Cortex of kidney (tissue), 1 donor: ENCODE results near the gene TNS1.

Experiments
- DNase-seq: peaks from one replicate; lab custom pipeline; 2025; lab: John Stamatoyannopoulos, UW

Gene TNS1

GRCh38 chr2:217929757-217930707, 72.8 kb downstream of the TNS1 start:
- DNase-seq = no peak

- DNase-seq = no peak
Measured at GRCh38 chr2:217929272-217929671, 73.5 kb downstream of the TNS1 start.

GRCh38 chr2:217928324-217929181, 74.2 kb downstream of the TNS1 start:
- DNase-seq = no peak

GRCh38 chr2:217927601-217928323, 75.0 kb downstream of the TNS1 start:
- no peak for DNase-seq

- no peak for DNase-seq
Measured at GRCh38 chr2:217926801-217927200, 76.0 kb downstream of the TNS1 start.

- no peak for DNase-seq
Measured at GRCh38 chr2:217924346-217924901, 78.4 kb downstream of the TNS1 start.

- no peak for DNase-seq
Measured at GRCh38 chr2:217923007-217923686, 79.6 kb downstream of the TNS1 start.

- DNase-seq = no peak
Measured at GRCh38 chr2:217922101-217923006, 80.4 kb downstream of the TNS1 start.

- no peak for DNase-seq
Measured at GRCh38 chr2:217920879-217921603, 81.8 kb downstream of the TNS1 start.

GRCh38 chr2:217919781-217920351, 82.9 kb downstream of the TNS1 start:
- DNase-seq = no peak

GRCh38 chr2:217919204-217919603, 83.6 kb downstream of the TNS1 start:
- DNase-seq = no peak

GRCh38 chr2:217918308-217919024, 84.3 kb downstream of the TNS1 start:
- DNase-seq = no peak

- no peak for DNase-seq
Measured at GRCh38 chr2:217916504-217917254, 86.1 kb downstream of the TNS1 start.

- DNase-seq = no peak
Measured at GRCh38 chr2:217915706-217916105, 87.1 kb downstream of the TNS1 start.

GRCh38 chr2:217914878-217915277, 87.9 kb downstream of the TNS1 start:
- no peak for DNase-seq

- DNase-seq = no peak
Measured at GRCh38 chr2:217914078-217914477, 88.7 kb downstream of the TNS1 start.

- DNase-seq = no peak
Measured at GRCh38 chr2:217913436-217913835, 89.4 kb downstream of the TNS1 start.
